SU-DHL-6 (cell line): ENCODE data around the gene ENO2.

Source experiments
- CTCF ChIP-seq: fragments of 200-600 bp; sonication (generic); IDR thresholded peaks from one replicate; pipeline ENCODE4 v1.5.1; 2017; ENCODE audit warnings: antibody characterized with exemption, mild to moderate bottlenecking, low read length, moderate library complexity; ENCODE audit not compliant: insufficient read depth, poor library complexity, severe bottlenecking
- EZH2phosphoT487 ChIP-seq: fragments of 200-600 bp; sonication (generic), shearing (Covaris generic); conservative IDR thresholded peaks from 2 replicates; pipeline ENCODE4 v1.6.1; 2018; ENCODE audit warnings: mild to moderate bottlenecking, antibody characterized with exemption, low read length, moderate library complexity, mixed read lengths

- TF ChIP-seq EZH2phosphoT487 (no peak), CTCF (no peak)
These were observed 42.8 kb downstream of the ENO2 start for GRCh38 chr12:6957151-6957701.
